HG03565 (cell line): Measurements from ENCODE around the gene PPP1R10.

ENCODE experiments used
- ATAC-seq: cut with Tn5 transposase; IDR thresholded peaks from one replicate; pipeline ENCODE4 v1.9.1; 2021; ENCODE audit warnings: mild to moderate bottlenecking, moderate library complexity; ENCODE audit not compliant: unreplicated experiment

Gene PPP1R10

GRCh38 chr6:30625511-30625910, 8.5 kb upstream of the PPP1R10 start:
- no peak for ATAC-seq

GRCh38 chr6:30619561-30619960, 2.5 kb upstream of the PPP1R10 start:
- ATAC-seq: no peak

GRCh38 chr6:30618270-30618797, 1.3 kb upstream of the PPP1R10 start:
- ATAC-seq: no peak

GRCh38 chr6:30617565-30618269, 674 bp upstream of the PPP1R10 start, which contains the start of gene MRPS18B:
TSS of gene MRPS18B (plus strand) at chr6:30617840. CDS start at chr6:30617866, 26 bp downstream.
- ATAC-seq: peak; percentile 57

GRCh38 chr6:30615958-30616810, 859 bp downstream of the PPP1R10 start:
- no peak for ATAC-seq

- no peak for ATAC-seq
Measured at GRCh38 chr6:30615219-30615957, 1.7 kb downstream of the PPP1R10 start.

GRCh38 chr6:30614843-30615218, 2.2 kb downstream of the PPP1R10 start:
- peak; percentile 29 for ATAC-seq

- ATAC-seq: no peak
Measured at GRCh38 chr6:30614044-30614842, 2.8 kb downstream of the PPP1R10 start.

GRCh38 chr6:30613251-30614043, 3.6 kb downstream of the PPP1R10 start:
- ATAC-seq: no peak

GRCh38 chr6:30612687-30613248, 4.3 kb downstream of the PPP1R10 start:
- no peak for ATAC-seq

- ATAC-seq: no peak
Measured at GRCh38 chr6:30612213-30612612, 4.8 kb downstream of the PPP1R10 start.

GRCh38 chr6:30611856-30612194, 5.2 kb downstream of the PPP1R10 start:
- no peak for ATAC-seq

- ATAC-seq: no peak
Measured at GRCh38 chr6:30611150-30611855, 5.7 kb downstream of the PPP1R10 start.

- no peak for ATAC-seq
Measured at GRCh38 chr6:30610065-30610464, 7.0 kb downstream of the PPP1R10 start.

GRCh38 chr6:30603961-30604360, 13.1 kb downstream of the PPP1R10 start:
- no peak for ATAC-seq

GRCh38 chr6:30601815-30602641, 15.0 kb downstream of the PPP1R10 start:
- ATAC-seq: no peak

- ATAC-seq: no peak
Measured at GRCh38 chr6:30601436-30601814, 15.6 kb downstream of the PPP1R10 start.

- no peak for ATAC-seq
Measured at GRCh38 chr6:30600451-30600961, 16.5 kb downstream of the PPP1R10 start.
